Chondrocyte (in vitro differentiated cells): ENCODE measurements around the gene RGCC. TPM values are rescaled to one million over a fixed set of nuclear protein-coding genes. Genes with fewer than 3 reads are reported as not detected.

Source experiments
- DNase-seq: peaks from one replicate; pipeline ENCODE4 v3.0.0; 2021; ENCODE audit warnings: mixed read lengths, low spot score
- H3K27ac Mint-ChIP-seq: one replicate; pipeline ENCODE4 v1.8.0; 2021; ENCODE audit warnings: mild to moderate bottlenecking, moderate library complexity, mixed read lengths; ENCODE audit not compliant: unreplicated experiment
- H3K27me3 Mint-ChIP-seq: 2 replicates; pipeline ENCODE4 v1.8.0; 2021; ENCODE audit warnings: low read depth, mixed read lengths
- H3K36me3 Mint-ChIP-seq: 2 replicates; pipeline ENCODE4 v1.8.0; 2021; ENCODE audit warnings: low read depth, mixed read lengths
- H3K4me1 Mint-ChIP-seq: 2 replicates; pipeline ENCODE4 v1.8.0; 2021; ENCODE audit warnings: low read depth, mild to moderate bottlenecking, mixed read lengths
- H3K4me3 Mint-ChIP-seq: one replicate; pipeline ENCODE4 v1.8.0; 2021; ENCODE audit warnings: mild to moderate bottlenecking, moderate library complexity, mixed read lengths; ENCODE audit not compliant: unreplicated experiment
- H3K9me3 Mint-ChIP-seq: 2 replicates; pipeline ENCODE4 v1.8.0; 2021; ENCODE audit warnings: low read depth, mixed read lengths
- CTCF ChIP-seq: fragments of 200-600 bp; sonication (generic); IDR thresholded peaks from 2 replicates; pipeline ENCODE4 v1.5.0; 2021; ENCODE audit warnings: antibody characterized with exemption, mild to moderate bottlenecking, moderate library complexity
- long read RNA-seq: library from polyadenylated mRNA; stranded (forward); transcript quantifications from one replicate; pipeline ENCODE4 v2.0.0, GENCODE V29; 2021
- total RNA-seq: library from RNA; stranded (reverse); gene quantifications from 3 replicates; pipeline ENCODE4 v1.2.1, GENCODE V29; 2021

RGCC gene
- total RNA-seq = not detected in 3 replicates
- long read RNA-seq = 0 reads

- peak within 1 kb of the TSS; percentile 27 for H3K27ac Mint-ChIP-seq
- H3K27me3 Mint-ChIP-seq = peaks cover 37% of the 10 kb centered on the region
- peaks cover 4% of the 10 kb centered on the region for H3K4me1 Mint-ChIP-seq
- H3K36me3 Mint-ChIP-seq = no peaks in the 10 kb centered on the region
- H3K4me3 Mint-ChIP-seq = peak within 1 kb of the TSS; percentile 64
- TF ChIP-seq CTCF = no peak
- H3K9me3 Mint-ChIP-seq = no peaks in the 10 kb centered on the region
- no peak for DNase-seq
Observed at GRCh38 chr13:41456768-41457588, at the start of gene RGCC. TSS of gene RGCC (plus strand) at chr13:41457550. CDS start at chr13:41457708, 158 bp downstream.

GRCh38 chr13:41408121-41408520 lies 49.2 kb upstream of the RGCC start:
- Mint-ChIP-seq H3K4me1 (no peaks in the 10 kb centered on the region), H3K36me3 (no peaks in the 10 kb centered on the region), H3K9me3 (peaks cover 10% of the 10 kb centered on the region), H3K27ac (no peak overlapping the region), H3K4me3 (no peak overlapping the region), H3K27me3 (peaks cover 3% of the 10 kb centered on the region)
- no peak for TF ChIP-seq CTCF
- DNase-seq = no peak

GRCh38 chr13:41408746-41409145 lies 48.6 kb upstream of the RGCC start:
- Mint-ChIP-seq H3K27me3 (peaks cover 3% of the 10 kb centered on the region), H3K4me1 (no peaks in the 10 kb centered on the region), H3K27ac (no peak overlapping the region), H3K36me3 (no peaks in the 10 kb centered on the region), H3K9me3 (peaks cover 10% of the 10 kb centered on the region), H3K4me3 (no peak overlapping the region)
- DNase-seq = no peak
- no peak for TF ChIP-seq CTCF

GRCh38 chr13:41409611-41410010 lies 47.7 kb upstream of the RGCC start:
- Mint-ChIP-seq H3K27me3 (peaks cover 3% of the 10 kb centered on the region), H3K4me3 (no peak overlapping the region), H3K27ac (no peak overlapping the region), H3K9me3 (peaks cover 10% of the 10 kb centered on the region), H3K4me1 (no peaks in the 10 kb centered on the region), H3K36me3 (no peaks in the 10 kb centered on the region)
- DNase-seq = no peak
- TF ChIP-seq CTCF = no peak

GRCh38 chr13:41411060-41411459 lies 46.3 kb upstream of the RGCC start:
- H3K4me3 Mint-ChIP-seq = no peak overlapping the region
- no peak for TF ChIP-seq CTCF
- H3K9me3 Mint-ChIP-seq = peaks cover 13% of the 10 kb centered on the region
- no peak overlapping the region for H3K27ac Mint-ChIP-seq
- H3K36me3 Mint-ChIP-seq = no peaks in the 10 kb centered on the region
- DNase-seq = no peak
- H3K4me1 Mint-ChIP-seq = no peaks in the 10 kb centered on the region
- peaks cover 3% of the 10 kb centered on the region for H3K27me3 Mint-ChIP-seq
